Measurements from ENCODE around the gene TBCD. TPM values are rescaled to one million over a fixed set of nuclear protein-coding genes. Genes with fewer than 3 reads are reported as not detected.
A peak's percentile ranks its signal among the peaks of the same experiment; 100 is the strongest.
"Not testable (repeated sequence)": the region's sequence is repeated elsewhere in the genome, so short reads cannot be mapped to it uniquely, and the experiment has no call there.

Gene TBCD
- total RNA-seq, 2 donors from 2014 or later: 55.0 to 55.5 TPM

- Histone ChIP-seq H3K27ac (no peak overlapping the region), H3K27me3 (replicated peaks; ENCODE audit: insufficient read depth) (no peaks in the 10 kb centered on the region), H3K36me3 (peaks cover 17% of the 10 kb centered on the region), H3K4me3 (no peak overlapping the region), H3K4me1 (ENCODE audit: control insufficient read depth in 1 of 2, low read depth in 2 of 2) (no peaks in the 10 kb centered on the region), H3K9me3 (no peaks in the 10 kb centered on the region)
- peak; percentile 22 for ATAC-seq (ENCODE audit: insufficient number of reproducible peaks, low FRiP score, low read depth)
- no peak for TF ChIP-seq CTCF (IDR thresholded peaks at IDR 0.05)
- no peak for DNase-seq (ENCODE audit: low spot score)
Measured at GRCh38 chr17:82780971-82781893, 29.4 kb downstream of the TBCD start.

- no peaks in the 10 kb centered on the region for H3K4me1 ChIP-seq (ENCODE audit: control insufficient read depth in 1 of 2, low read depth in 2 of 2)
- no peaks in the 10 kb centered on the region for H3K9me3 ChIP-seq
- DNase-seq (ENCODE audit: low spot score) (peak; percentile 32), ATAC-seq (ENCODE audit: insufficient number of reproducible peaks, low FRiP score, low read depth) (no peak)
- H3K4me3 ChIP-seq: no peak overlapping the region
- no peak overlapping the region for H3K27ac ChIP-seq
- H3K27me3 ChIP-seq (replicated peaks; ENCODE audit: insufficient read depth): no peaks in the 10 kb centered on the region
- TF ChIP-seq CTCF (IDR thresholded peaks at IDR 0.05): peak; percentile 93
- H3K36me3 ChIP-seq: peaks cover 17% of the 10 kb centered on the region
Measured at GRCh38 chr17:82781894-82782274, 30.0 kb downstream of the TBCD start.

- DNase-seq (ENCODE audit: low spot score) (no peak), ATAC-seq (ENCODE audit: insufficient number of reproducible peaks, low FRiP score, low read depth) (no peak)
- Histone ChIP-seq H3K4me1 (ENCODE audit: control insufficient read depth in 1 of 2, low read depth in 2 of 2) (no peaks in the 10 kb centered on the region), H3K9me3 (no peaks in the 10 kb centered on the region), H3K4me3 (no peak overlapping the region), H3K36me3 (peaks cover 17% of the 10 kb centered on the region), H3K27ac (no peak overlapping the region), H3K27me3 (replicated peaks; ENCODE audit: insufficient read depth) (no peaks in the 10 kb centered on the region)
- TF ChIP-seq CTCF (IDR thresholded peaks at IDR 0.05): no peak
Measured at GRCh38 chr17:82782657-82783207, 30.9 kb downstream of the TBCD start.

- ATAC-seq (ENCODE audit: insufficient number of reproducible peaks, low FRiP score, low read depth) (no peak), DNase-seq (ENCODE audit: low spot score) (no peak)
- Histone ChIP-seq H3K9me3 (no peaks in the 10 kb centered on the region), H3K4me3 (no peak overlapping the region), H3K27me3 (replicated peaks; ENCODE audit: insufficient read depth) (no peaks in the 10 kb centered on the region), H3K36me3 (peaks cover 17% of the 10 kb centered on the region), H3K4me1 (ENCODE audit: control insufficient read depth in 1 of 2, low read depth in 2 of 2) (no peaks in the 10 kb centered on the region), H3K27ac (no peak overlapping the region)
- TF ChIP-seq CTCF (IDR thresholded peaks at IDR 0.05): no peak
Measured at GRCh38 chr17:82783498-82783897, 31.6 kb downstream of the TBCD start.

- H3K27me3 ChIP-seq (replicated peaks; ENCODE audit: insufficient read depth); DNase-seq (ENCODE audit: low spot score); H3K4me1 ChIP-seq (ENCODE audit: control insufficient read depth in 1 of 2, low read depth in 2 of 2); H3K4me3 ChIP-seq; ATAC-seq (ENCODE audit: insufficient number of reproducible peaks, low FRiP score, low read depth); H3K9me3 ChIP-seq; H3K27ac ChIP-seq: not testable (repeated sequence)
- H3K36me3 ChIP-seq: peaks cover 17% of the 10 kb centered on the region
Measured at GRCh38 chr17:82785581-82785980, 33.7 kb downstream of the TBCD start.
